ENCODE results near the gene SLC35B2.

The SLC35B2 gene

GRCh38 chr6:44285552-44286284 lies 28.4 kb upstream of the SLC35B2 start:
- peak; percentile 64 for DNase-seq

DNA sequence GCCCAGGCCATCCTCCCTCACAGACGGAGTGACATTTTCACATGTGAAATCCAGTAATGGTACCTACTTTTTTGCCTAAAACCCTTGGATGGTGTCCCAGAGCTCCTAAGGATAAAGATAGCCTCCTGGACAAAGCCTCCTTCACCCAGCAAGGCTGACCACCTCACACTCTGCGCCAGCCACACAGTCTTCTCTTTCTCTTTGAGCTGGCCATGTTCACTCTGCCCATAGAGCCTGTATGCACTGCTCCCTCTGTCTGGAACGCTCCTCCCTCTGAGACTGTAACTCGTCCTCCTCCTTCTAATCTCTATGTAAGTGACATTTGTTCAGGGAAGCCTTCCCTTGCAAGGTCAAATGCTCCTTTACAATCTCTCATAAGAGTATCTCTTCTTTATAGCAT lies 27.5 kb upstream of the SLC35B2 start:
- DNase-seq, result no peak

- no peak for DNase-seq
Measured at GRCh38 chr6:44284121-44284520, 26.8 kb upstream of the SLC35B2 start.

DNA sequence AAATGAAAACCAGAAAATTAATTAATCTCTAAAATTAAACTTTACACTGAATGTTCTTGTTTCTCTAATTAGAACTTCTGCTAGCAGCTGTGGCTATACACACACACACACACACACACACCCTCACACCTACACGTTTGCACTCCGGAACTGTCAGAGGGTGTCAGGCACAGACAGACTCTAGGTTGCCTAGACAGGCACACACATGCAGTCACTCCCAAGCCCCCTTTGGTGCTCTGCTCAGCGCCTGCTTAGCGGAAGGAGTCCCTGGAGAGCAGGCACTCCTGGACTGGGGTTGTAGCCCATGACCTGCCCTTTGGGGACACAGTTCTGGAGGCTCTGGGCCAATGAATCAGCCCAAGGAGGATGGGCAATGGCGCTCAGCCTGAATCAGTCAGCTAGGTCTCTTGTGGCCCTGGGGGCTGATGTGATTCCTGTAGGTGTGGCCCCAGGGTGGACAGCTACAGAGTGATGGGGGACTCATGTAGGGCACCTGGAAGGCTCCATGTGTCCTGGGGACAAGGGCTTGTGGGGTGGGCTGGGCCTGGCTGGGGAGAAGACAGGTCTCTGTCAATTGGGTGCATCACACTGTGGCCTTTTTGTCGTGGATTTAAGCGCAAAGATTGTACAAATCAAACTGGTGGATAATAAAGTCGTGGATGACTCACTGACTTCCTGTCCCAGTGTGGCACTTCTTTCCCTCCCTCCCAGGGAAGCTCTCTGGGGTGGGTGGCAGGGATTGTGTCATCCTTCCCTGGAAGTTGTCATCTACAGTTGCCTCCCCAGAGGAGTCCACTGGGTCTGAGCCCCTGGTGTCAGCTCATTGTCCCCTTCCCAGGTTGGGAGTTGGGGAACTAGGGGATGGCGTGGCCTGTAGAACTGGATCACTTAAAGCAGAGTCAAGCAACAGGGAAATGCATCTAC lies 21.7 kb upstream of the SLC35B2 start:
- no peak for DNase-seq

GRCh38 chr6:44278315-44278714 lies 21.0 kb upstream of the SLC35B2 start:
- no peak for DNase-seq

DNA sequence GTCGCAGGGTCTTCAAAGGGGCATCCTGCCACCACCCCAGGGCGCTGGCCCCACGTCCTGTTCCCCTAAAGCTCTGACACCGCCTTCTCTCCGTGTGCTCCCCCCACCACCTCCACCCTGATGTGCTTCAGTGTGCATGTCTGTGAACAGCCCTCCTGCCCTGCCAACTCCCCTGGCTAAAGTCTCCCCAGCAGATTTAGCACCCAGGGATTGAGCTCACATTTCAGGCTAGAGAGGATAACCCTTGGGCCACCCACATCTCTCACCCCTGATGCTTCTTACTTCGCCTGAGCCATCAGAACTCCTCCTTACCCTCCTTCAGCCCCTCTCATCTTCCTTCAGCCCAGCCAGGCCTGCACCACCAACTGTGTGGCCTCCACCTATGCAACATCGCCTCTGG lies 20.4 kb upstream of the SLC35B2 start:
- DNase-seq, result no peak

DNA sequence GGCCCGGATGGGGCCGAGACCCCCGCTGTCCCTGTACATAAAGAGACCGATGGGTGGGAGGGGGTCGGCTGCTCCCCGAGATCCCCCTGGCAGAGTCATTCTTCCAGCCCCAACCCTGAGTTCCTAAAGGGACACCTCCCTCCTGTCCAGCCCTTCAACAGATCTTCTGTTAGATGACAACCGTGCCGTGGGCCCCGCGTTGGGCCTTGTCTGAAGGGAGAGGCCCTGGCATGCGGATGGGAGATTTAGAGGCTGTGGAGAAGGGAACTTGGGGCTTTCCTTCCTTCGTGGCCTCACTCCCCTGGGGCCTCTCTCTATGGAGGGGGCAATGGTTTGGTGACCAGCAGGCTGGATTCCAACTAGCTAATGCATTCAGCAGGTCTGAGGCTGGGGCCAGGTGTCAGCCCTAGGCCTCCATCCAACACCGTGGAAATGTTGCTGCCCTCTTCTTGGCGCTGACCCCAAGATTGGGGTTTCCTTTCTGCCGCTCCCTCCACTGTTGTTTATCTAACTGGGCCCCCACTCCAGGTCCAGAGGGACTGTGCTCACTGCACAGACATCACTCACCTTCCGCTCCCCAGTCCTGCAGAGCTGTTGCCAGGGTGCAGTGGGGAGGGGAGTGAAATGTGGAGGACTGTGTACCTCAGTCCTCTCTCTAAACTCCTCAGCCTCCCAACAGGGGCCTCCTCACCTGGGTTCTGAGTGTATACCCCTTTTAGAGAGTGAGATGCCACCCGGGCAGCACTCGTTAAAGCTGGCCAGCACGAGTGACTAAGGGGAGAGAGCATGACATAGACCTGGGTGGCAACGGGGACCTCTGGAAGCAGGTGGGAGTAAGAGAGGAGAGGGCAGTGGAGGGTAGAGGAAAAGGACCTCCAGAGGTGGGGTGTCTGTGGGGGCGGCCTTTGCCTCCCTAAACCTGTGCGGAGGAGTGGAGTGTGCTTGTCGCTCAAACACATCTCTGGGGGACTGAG lies 19.6 kb upstream of the SLC35B2 start:
- no peak for DNase-seq

- peak; percentile 64 for DNase-seq
Measured at GRCh38 chr6:44275749-44276648, 18.7 kb upstream of the SLC35B2 start.

DNA sequence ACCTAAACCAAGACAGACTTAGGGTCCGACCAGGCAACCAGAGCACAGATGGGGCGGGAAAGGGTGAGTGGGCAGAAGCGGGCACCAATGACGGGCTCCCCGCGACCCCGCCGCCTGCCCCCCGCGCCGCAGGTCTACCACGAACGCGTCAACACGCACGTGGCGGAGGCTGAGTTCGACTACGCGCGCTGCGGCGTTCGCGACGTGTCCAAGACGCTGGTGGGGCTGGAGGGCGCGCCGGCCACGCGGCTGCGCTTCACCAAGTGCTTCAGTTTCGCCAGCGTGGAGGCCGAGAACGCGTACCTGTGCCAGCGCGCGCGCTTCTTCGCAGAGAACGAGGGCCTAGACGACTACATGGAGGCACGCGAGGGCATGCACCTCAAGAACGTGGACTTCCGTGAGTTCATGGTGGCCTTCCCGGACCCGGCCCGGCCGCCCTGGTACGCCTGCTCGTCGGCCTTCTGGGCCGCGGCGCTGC lies 18.0 kb upstream of the SLC35B2 start:
- DNase-seq, result no peak

- no peak for DNase-seq
Measured at GRCh38 chr6:44273617-44274016, 16.3 kb upstream of the SLC35B2 start.

GRCh38 chr6:44272999-44273566 lies 15.8 kb upstream of the SLC35B2 start:
- no peak for DNase-seq

GRCh38 chr6:44272529-44272928 lies 15.2 kb upstream of the SLC35B2 start:
- DNase-seq, result no peak

DNA sequence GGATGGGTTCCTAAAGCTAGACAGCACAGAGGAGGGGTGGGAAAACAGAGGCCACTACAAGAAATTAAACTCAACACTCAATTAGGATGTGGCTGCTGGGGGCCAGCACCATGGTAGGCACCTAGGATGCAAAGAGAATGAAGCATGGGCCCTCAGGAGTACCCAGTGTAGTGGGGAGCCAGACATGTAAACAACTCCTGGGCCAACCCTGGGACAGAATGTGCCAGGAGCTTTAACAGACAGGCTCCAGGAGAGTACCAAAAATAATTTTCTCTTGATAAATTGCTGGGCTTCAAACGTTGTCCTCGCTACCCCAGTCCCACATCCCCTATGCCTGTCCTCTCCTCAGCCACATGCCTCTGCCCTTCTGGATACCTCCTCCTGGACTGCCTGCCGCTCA lies 14.6 kb upstream of the SLC35B2 start:
- no peak for DNase-seq

DNA sequence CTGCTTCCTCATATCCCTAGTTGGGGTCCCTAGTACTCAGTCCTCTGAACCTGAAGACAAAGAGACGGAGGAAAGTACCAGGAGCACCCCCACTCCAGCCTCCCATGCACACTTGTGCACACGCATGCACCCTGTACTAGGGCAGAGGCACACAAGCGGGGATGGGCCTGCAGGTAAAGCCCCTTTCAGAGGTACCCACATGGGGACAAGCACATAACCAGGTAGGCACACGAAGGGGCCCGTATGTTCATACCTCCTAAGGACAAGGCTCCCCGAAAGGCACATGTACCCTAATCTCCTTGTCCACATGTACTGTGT lies 14.0 kb upstream of the SLC35B2 start:
- DNase-seq, result no peak

DNA sequence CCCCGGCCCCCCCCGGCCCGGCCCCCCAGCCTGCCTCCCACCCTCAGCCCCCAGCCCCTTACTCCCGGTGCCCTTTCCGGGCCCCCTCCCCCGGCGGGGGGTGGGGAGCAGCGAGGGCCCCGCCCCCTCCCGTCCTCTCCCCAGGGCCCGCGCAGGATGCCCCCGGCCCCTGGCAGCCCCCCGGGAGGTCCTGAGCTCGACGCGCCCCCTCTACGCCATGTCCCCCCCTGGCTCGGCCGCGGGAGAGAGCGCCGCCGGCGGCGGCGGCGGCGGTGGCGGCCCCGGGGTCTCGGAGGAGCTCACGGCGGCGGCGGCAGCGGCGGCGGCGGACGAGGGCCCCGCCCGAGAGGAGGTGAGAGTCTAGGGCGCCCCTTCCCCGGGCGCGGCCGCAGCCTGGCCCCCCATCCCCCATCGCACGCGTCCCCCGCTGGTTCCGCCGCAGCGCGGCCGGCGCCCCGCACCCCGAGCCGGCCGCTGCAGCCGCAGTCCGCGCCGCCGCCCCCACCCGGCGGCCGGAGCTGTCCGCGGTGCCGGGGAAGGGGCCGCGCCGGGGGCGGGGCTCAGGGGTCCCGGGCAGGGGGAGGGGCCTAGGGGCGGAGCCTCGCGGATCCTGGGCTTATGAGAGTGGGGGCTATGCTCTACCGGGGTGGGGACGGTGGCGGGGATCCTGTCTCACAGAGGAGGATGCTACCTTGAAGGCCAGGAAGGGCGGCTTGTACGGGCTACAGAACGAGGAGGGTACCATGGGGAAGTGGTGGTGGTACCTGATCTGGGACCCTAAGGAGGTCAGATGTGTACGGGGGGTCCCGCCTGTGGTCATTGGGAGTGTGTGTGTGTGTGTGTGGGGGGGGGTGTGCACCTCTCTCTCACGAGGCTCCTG lies 13.4 kb upstream of the SLC35B2 start:
- DNase-seq, result no peak

DNA sequence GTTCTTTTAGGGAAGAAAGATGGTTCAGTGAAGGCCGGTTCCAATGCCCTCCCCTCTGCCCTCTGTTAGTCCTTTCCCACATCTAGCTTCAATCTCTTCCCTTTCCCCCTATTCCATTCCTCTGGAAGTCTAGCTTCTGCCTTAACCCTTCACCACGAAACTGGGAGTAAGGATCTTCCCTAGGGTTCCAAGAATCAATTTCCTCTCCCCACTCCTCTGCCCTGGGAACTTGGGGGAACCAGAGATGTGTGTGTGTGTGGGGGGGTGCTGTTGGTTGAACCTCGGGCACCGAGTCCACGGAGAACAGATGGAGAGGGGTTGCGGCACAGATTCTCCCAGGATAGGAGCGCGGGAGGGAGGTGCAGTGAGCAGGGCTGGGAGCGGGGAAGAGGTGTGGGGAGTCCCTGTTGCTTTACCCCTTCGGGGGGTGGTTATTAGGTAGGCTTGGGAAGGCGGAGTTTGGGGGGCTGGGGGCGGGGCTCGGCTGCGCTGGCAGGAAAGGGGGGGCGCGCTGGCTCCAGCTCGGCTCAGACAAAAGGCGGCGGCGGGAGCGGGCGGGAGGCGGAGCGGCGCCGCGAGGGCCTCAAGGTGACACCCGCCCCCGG lies 12.7 kb upstream of the SLC35B2 start, which contains the start of gene TMEM151B:
TMEM151B (plus strand) TSS at position 530 of the 605 bp plus-strand sequence. CDS start 293 bp downstream, outside the sequence.
- no peak for DNase-seq

DNA sequence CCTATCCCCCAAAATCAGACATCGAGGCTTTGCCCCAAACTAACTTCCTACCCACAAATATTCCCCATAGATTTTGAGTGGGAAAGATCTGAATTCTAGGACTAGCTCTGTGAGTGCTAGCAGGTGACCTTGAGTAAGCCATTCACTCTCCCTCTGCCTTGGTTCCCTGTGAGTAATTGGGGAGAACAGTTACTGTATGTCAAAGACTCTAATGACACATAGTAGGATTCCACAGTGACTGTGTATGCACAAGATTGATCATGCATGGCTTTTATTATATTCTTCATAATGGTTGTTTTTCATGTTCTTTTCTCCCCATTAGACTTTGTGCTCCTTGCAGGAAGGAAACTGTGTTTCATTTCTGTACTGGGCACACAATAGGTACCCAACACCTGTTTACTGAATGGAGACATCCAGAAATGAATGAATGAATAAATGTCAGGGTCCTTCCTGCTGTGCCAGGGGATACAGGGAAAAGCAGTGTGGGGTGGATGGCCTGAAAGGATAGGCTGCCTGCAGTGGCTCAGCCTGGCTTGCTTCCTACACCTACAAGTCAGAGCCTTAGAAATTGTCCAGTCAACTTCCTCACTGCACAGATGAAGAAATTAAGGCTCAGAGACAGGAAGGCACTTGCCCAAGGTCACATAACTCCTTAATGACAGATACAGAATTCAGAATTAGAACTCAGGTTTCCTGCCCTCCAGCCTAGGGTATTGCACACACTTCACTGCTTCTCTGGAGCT lies 12.0 kb upstream of the SLC35B2 start:
- DNase-seq, result no peak

DNA sequence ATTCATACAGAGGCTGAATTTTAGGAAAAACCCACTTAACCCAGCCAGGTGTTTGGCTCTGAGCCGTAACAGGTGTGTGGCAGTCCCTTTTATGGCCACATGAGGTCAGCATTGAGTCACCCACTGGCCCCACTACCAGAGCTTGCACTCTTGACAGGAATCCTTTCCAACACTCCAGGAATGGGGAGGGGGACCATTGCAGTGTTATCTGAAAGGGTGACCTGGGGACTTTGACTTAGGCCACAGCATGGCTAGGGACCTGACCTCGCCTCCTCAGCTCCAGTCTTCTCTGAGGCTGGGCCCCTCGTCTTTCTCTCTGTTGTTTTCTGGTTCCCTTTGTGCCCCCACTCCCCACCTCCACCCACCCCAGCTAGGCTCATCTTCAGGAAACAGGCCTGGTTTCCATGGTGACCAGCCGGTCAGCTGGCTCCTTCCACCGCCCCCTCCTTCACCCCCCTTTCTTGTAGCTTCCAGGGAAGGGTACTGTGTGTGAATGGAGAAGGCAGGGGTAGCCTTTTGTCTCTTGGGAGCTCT lies 10.8 kb upstream of the SLC35B2 start:
- peak; percentile 63 for DNase-seq

DNA sequence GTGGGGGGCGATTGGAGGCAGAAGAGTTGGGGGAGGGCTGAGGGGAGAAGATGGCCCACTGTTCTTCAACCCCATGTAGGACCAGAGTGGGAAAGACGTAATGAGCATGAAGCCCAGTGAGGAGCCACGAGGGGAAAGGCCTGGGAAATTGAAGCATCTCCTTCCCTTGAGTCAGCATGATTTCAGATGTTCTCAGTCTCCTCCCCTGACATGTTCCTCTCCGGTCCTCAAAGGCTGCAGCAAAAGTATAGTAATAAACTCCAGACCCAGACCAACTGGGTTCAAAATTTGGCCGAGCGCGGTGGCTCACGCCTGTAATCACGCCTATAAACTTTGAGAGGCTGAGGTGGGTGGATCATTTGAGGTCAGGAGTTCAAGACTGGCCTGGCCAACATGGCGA lies 9.9 kb upstream of the SLC35B2 start:
- no peak for DNase-seq
